ENCODE measurements around the gene ISOC2.

DNA sequence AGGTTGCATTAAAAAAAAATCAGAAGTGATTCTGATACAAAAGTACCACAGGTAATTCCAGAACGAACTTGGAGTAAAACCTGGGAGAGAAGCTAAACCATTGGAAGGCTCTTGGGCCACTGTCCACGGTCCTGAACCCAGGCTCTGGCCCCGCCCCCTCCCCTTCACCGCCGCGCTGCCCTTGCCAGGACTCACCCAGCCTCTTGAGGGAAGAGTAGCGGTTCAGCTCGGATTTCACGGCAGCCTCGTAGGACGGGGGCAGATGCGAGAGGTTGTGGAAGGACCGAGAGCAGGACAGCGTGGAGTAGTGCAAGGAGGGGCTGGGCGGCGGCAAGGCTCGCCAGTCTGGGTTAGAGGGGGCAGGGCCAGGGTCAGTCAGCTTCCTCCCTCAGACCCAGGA is 24.0 kb downstream of the ISOC2 start:
- TF ChIP-seq, protein P1, sequence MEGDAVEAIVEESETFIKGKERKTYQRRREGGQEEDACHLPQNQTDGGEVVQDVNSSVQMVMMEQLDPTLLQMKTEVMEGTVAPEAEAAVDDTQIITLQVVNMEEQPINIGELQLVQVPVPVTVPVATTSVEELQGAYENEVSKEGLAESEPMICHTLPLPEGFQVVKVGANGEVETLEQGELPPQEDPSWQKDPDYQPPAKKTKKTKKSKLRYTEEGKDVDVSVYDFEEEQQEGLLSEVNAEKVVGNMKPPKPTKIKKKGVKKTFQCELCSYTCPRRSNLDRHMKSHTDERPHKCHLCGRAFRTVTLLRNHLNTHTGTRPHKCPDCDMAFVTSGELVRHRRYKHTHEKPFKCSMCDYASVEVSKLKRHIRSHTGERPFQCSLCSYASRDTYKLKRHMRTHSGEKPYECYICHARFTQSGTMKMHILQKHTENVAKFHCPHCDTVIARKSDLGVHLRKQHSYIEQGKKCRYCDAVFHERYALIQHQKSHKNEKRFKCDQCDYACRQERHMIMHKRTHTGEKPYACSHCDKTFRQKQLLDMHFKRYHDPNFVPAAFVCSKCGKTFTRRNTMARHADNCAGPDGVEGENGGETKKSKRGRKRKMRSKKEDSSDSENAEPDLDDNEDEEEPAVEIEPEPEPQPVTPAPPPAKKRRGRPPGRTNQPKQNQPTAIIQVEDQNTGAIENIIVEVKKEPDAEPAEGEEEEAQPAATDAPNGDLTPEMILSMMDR (IDR thresholded peaks at IDR 0.05; ENCODE audit: low read depth, low read length) = no peak
- TF ChIP-seq POLR2A (IDR thresholded peaks at IDR 0.05; ENCODE audit: extremely low read depth, insufficient read length) = no peak

Data from NB4 (cell line).